Coronary artery (tissue), 2 donors: ENCODE results near the gene MNAT1.
A peak's percentile ranks its signal among the peaks of the same experiment; 100 is the strongest.
"Not testable (repeated sequence)": the region's sequence is repeated elsewhere in the genome, so short reads cannot be mapped to it uniquely, and the experiment has no call there.

ENCODE experiments used
- DNase-seq: peaks from one replicate; pipeline ENCODE4 v3.0.0-alpha.2; 2017; ENCODE audit warnings: low spot score
- H3K27ac ChIP-seq, 2 donors: fragments of 200-600 bp; sonication (generic); one replicate each; pipeline ENCODE4 v1.5.1; 2016 to 2019
- H3K4me3 ChIP-seq: fragments of 200-600 bp; sonication (generic); 2 replicates; pipeline ENCODE4 v1.5.1; 2016; ENCODE audit warnings: mild to moderate bottlenecking, moderate library complexity
- CTCF ChIP-seq: fragments of 200-600 bp; sonication (generic); IDR thresholded peaks from one replicate; pipeline ENCODE4 v1.5.1; 2019; ENCODE audit warnings: antibody characterized with exemption

Gene MNAT1

DNA sequence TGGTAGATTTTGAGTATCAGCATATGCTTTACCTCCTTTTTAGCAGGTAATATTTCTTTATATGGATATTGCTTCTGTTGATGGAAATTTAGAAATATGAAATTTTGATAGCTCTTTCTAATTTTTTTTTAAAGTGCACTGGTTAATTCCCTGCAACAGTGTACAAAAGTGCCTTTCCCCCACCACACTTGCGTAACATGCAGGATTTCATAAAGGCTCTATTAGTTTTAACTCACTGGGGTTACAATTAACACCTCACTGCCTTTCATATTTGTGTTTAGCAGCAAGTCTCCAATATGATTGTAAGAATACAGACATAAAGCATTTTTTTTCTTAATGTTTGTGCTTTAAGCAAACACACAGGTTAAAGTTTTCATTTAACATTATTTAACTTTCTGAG, 25.6 kb downstream of the MNAT1 start:
- Histone ChIP-seq H3K4me3 (no peak overlapping the region), H3K27ac (no peak overlapping the region)
- no peak for DNase-seq
- no peak for TF ChIP-seq CTCF

GRCh38 chr14:60760644-60761364, 26.2 kb downstream of the MNAT1 start:
- no peak overlapping the region for H3K27ac ChIP-seq
- no peak for TF ChIP-seq CTCF
- no peak for DNase-seq

GRCh38 chr14:60768602-60769001, 34.0 kb downstream of the MNAT1 start:
- no peak overlapping the region for H3K27ac ChIP-seq
- H3K4me3 ChIP-seq, result no peak overlapping the region
- no peak for TF ChIP-seq CTCF
- no peak for DNase-seq

More at GRCh38 chr14:60760644-60761364, 26.2 kb downstream of the MNAT1 start:
- no peak overlapping the region for H3K4me3 ChIP-seq

- TF ChIP-seq CTCF, result no peak
- Histone ChIP-seq H3K27ac (no peak overlapping the region), H3K4me3 (no peak overlapping the region)
- no peak for DNase-seq
Observed at GRCh38 chr14:60771117-60771516, 36.6 kb downstream of the MNAT1 start.

GRCh38 chr14:60773558-60773957, 39.0 kb downstream of the MNAT1 start:
- Histone ChIP-seq H3K27ac (no peak overlapping the region), H3K4me3 (no peak overlapping the region)
- no peak for DNase-seq
- no peak for TF ChIP-seq CTCF

GRCh38 chr14:60775296-60775695, 40.7 kb downstream of the MNAT1 start:
- no peak overlapping the region for H3K4me3 ChIP-seq
- DNase-seq, result no peak
- no peak for TF ChIP-seq CTCF
- no peak overlapping the region for H3K27ac ChIP-seq

DNA sequence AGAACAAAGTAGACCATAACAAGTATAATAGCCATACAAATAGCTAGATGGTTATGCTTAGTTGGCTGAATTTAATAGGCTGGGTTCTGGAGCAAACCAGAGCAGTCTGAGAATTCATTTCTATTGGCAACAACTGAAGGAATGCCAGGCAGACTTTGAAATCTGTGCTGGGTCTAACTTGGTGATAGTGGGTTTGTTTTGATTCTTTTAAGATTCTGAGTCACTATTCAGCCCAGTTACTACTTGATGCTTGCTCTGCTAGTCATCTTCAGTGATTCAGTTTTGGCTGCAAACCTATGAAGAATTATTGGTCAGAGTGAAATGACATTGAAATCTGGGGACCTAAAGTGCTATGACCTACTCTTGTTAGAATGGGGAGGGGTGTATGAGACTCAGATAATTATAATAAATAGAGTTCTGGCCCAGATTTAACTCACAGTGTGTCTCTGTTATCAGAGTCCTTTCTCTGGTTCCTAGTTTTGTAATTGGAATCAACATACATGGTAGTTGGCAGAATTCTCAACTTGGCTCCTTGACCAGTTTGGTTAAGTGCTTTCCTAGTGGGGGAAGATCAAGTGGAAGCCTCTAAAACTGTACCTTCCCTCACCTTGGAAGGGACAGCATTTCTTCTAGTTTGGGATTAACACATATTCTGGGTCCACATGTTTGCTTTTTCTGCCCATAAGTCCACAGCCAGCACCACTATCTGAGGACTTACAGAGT, 43.5 kb downstream of the MNAT1 start:
- no peak for TF ChIP-seq CTCF
- Histone ChIP-seq H3K4me3 (no peak overlapping the region), H3K27ac (peak overlapping the region in 1 of 2 donors; percentile 47)
- DNase-seq, result no peak

DNA sequence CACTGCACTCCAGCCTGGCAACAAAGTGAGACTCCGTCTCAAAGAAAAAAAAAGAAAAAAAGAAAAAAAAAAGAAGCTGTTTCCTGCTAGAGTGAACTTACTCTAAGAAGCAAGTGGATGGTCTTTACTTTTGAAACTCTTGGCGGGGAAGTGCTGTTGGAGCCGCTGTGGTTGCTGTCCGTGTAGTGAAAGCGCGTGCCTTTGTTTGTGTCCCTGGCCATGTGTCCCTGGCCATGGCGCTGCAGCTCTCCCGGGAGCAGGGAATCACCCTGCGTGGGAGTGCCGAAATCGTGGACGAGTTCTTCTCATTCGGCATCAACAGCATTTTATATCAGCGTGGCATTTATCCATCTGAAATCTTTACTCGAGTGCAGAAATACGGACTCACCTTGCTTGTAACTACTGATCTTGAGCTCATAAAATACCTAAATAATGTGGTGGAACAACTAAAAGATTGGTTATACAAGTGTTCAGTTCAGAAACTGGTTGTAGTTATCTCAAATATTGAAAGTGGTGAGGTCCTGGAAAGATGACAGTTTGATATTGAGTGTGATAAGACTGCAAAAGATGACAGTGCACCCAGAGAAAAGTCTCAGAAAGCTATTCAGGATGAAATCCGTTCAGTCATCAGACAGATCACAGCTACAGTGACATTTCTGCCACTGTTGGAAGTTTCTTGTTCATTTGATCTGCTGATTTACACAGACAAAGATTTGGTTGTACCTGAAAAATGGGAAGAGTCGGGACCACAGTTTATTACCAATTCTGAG, 45.4 kb downstream of the MNAT1 start:
- not testable (repeated sequence) for H3K4me3 ChIP-seq, DNase-seq, H3K27ac ChIP-seq

DNA sequence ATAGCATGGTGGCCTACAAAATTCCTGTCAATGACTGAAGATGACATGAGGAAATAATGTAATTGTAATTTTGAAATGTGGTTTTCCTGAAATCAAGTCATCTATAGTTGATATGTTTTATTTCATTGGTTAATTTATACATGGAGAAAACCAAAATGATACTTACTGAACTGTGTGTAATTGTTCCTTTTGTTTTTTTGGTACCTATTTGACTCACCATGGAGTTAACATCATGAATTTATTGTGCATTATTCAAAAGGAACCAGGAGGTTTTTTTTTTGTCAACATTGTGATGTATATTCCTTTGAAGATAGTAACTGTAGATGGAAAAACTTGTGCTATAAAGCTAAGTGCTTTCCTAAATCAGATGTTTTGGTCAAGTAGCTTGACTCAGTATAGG, 46.0 kb downstream of the MNAT1 start:
- not testable (repeated sequence) for DNase-seq, H3K27ac ChIP-seq, H3K4me3 ChIP-seq
